Stomach smooth muscle (tissue), 2 donors: ENCODE measurements around the gene ZNF792.
A peak's percentile ranks its signal among the peaks of the same experiment; 100 is the strongest.
"Not testable (repeated sequence)": the region's sequence is repeated elsewhere in the genome, so short reads cannot be mapped to it uniquely, and the experiment has no call there.

Experiments
- H3K27ac ChIP-seq: one replicate; pipeline ENCODE4 v1.7.0; 2013; ENCODE audit warnings: mild to moderate bottlenecking, low read length, inconsistent platforms
- H3K27me3 ChIP-seq, 2 donors: one replicate each; pipeline ENCODE4 v1.7.0; 2013; ENCODE audit warnings: low read length in 2 of 2; ENCODE audit not compliant: insufficient read depth in 2 of 2, control insufficient read depth in 1 of 2
- H3K36me3 ChIP-seq, 2 donors: one replicate each; pipeline ENCODE4 v1.7.0; 2013; ENCODE audit warnings: low read length in 2 of 2; ENCODE audit not compliant: control insufficient read depth in 2 of 2, insufficient read depth in 2 of 2
- H3K4me1 ChIP-seq: one replicate; pipeline ENCODE4 v1.7.0; 2013; ENCODE audit warnings: low read length; ENCODE audit not compliant: control insufficient read depth, insufficient read depth
- H3K4me3 ChIP-seq, 2 donors: one replicate each; pipeline ENCODE4 v1.7.0; 2013; ENCODE audit warnings: low read length in 2 of 2
- H3K9ac ChIP-seq, 2 donors: one replicate each; pipeline ENCODE4 v1.7.0; 2013; ENCODE audit warnings: low read length in 2 of 2, mild to moderate bottlenecking in 1 of 2
- H3K9me3 ChIP-seq, 2 donors: one replicate each; pipeline ENCODE4 v1.7.0; 2013; ENCODE audit warnings: low read length in 2 of 2; ENCODE audit not compliant: control insufficient read depth in 2 of 2
- donor health status: healthy.
- donor health status: Pancreatic carcinoma.

ZNF792 gene

GRCh38 chr19:34943861-34944573 lies 20.0 kb downstream of the ZNF792 start:
- Histone ChIP-seq H3K27me3 (no peaks in the 10 kb centered on the region), H3K9me3 (peaks cover 18 to 22% of the 10 kb centered on the region in 2 donors), H3K4me3 (no peak overlapping the region), H3K4me1 (no peaks in the 10 kb centered on the region), H3K36me3 (peaks cover 11 to 27% of the 10 kb centered on the region in 2 donors), H3K27ac (no peak overlapping the region), H3K9ac (no peak overlapping the region)

GRCh38 chr19:34938886-34939285 lies 25.1 kb downstream of the ZNF792 start:
- peaks cover 5 to 7% of the 10 kb centered on the region in 2 donors for H3K9me3 ChIP-seq
- H3K36me3 ChIP-seq, result peaks cover 17 to 30% of the 10 kb centered on the region in 2 donors
- H3K27me3 ChIP-seq, result no peaks in the 10 kb centered on the region

GRCh38 chr19:34936184-34936583 lies 27.8 kb downstream of the ZNF792 start:
- Histone ChIP-seq H3K4me3 (no peak overlapping the region), H3K36me3 (peaks cover 20 to 28% of the 10 kb centered on the region in 2 donors), H3K27me3 (no peaks in the 10 kb centered on the region), H3K27ac (no peak overlapping the region), H3K9ac (no peak overlapping the region), H3K4me1 (no peaks in the 10 kb centered on the region), H3K9me3 (no peaks in the 10 kb centered on the region)

More at GRCh38 chr19:34938886-34939285, 25.1 kb downstream of the ZNF792 start:
- no peak overlapping the region for H3K4me3 ChIP-seq
- H3K4me1 ChIP-seq, result no peaks in the 10 kb centered on the region
- H3K9ac ChIP-seq, result no peak overlapping the region
- H3K27ac ChIP-seq, result no peak overlapping the region

GRCh38 chr19:34932494-34932893 lies 31.5 kb downstream of the ZNF792 start:
- H3K9me3 ChIP-seq, result no peaks in the 10 kb centered on the region
- peaks cover 5% of the 10 kb centered on the region for H3K4me1 ChIP-seq
- no peak overlapping the region for H3K27ac ChIP-seq
- H3K4me3 ChIP-seq, result no peak overlapping the region
- peaks cover 24 to 32% of the 10 kb centered on the region in 2 donors for H3K36me3 ChIP-seq
- H3K9ac ChIP-seq, result no peak overlapping the region
- no peaks in the 10 kb centered on the region for H3K27me3 ChIP-seq

GRCh38 chr19:34926685-34927375 lies 37.2 kb downstream of the ZNF792 start, which contains the start of gene ZNF30:
Gene ZNF30, plus strand, starts transcription at chr19:34926903. Its CDS starts 3,045 bp downstream, at chr19:34929948.
- peaks cover 5% of the 10 kb centered on the region for H3K4me1 ChIP-seq
- peaks cover 11% of the 10 kb centered on the region in 2 donors for H3K36me3 ChIP-seq
- H3K9ac ChIP-seq, result peak within 1 kb of the TSS; percentile 62 to 65
- H3K9me3 ChIP-seq, result no peaks in the 10 kb centered on the region
- H3K4me3 ChIP-seq, result peak within 1 kb of the TSS; percentile 85 to 87
- H3K27me3 ChIP-seq, result no peaks in the 10 kb centered on the region
- peak within 1 kb of the TSS; percentile 31 for H3K27ac ChIP-seq

GRCh38 chr19:34926361-34926684 lies 37.7 kb downstream of the ZNF792 start:
- Histone ChIP-seq H3K4me3 (peak overlapping the region; percentile 85 to 87), H3K36me3 (peaks cover 5 to 6% of the 10 kb centered on the region in 2 donors), H3K27me3 (no peaks in the 10 kb centered on the region), H3K27ac (peak overlapping the region; percentile 31), H3K9me3 (no peaks in the 10 kb centered on the region), H3K4me1 (peaks cover 5% of the 10 kb centered on the region), H3K9ac (no peak overlapping the region)

- no peaks in the 10 kb centered on the region for H3K9me3 ChIP-seq
- peaks cover 2 to 3% of the 10 kb centered on the region in 2 donors for H3K36me3 ChIP-seq
- no peak overlapping the region for H3K27ac ChIP-seq
- H3K4me3 ChIP-seq, result no peak overlapping the region
- no peak overlapping the region for H3K9ac ChIP-seq
- no peaks in the 10 kb centered on the region for H3K27me3 ChIP-seq
- peaks cover 5% of the 10 kb centered on the region for H3K4me1 ChIP-seq
Observed at GRCh38 chr19:34925278-34925855, 38.7 kb downstream of the ZNF792 start.

GRCh38 chr19:34920090-34920786 lies 43.8 kb downstream of the ZNF792 start:
- H3K4me1 ChIP-seq, H3K9me3 ChIP-seq, H3K27me3 ChIP-seq, H3K36me3 ChIP-seq, H3K27ac ChIP-seq, H3K4me3 ChIP-seq, H3K9ac ChIP-seq: not testable (repeated sequence)

GRCh38 chr19:34918190-34918589 lies 45.8 kb downstream of the ZNF792 start:
- no peak overlapping the region for H3K9ac ChIP-seq
- no peaks in the 10 kb centered on the region for H3K27me3 ChIP-seq
- peaks cover 10 to 13% of the 10 kb centered on the region in 2 donors for H3K9me3 ChIP-seq
- no peaks in the 10 kb centered on the region for H3K4me1 ChIP-seq
- no peaks in the 10 kb centered on the region for H3K36me3 ChIP-seq
- no peak overlapping the region for H3K27ac ChIP-seq
- no peak overlapping the region for H3K4me3 ChIP-seq

GRCh38 chr19:34917144-34917543 lies 46.9 kb downstream of the ZNF792 start:
- H3K4me1 ChIP-seq, H3K36me3 ChIP-seq: not testable (repeated sequence)
- H3K9me3 ChIP-seq, result peaks cover 10 to 13% of the 10 kb centered on the region in 2 donors

More at GRCh38 chr19:34917144-34917543, 46.9 kb downstream of the ZNF792 start:
- not testable (repeated sequence) for H3K4me3 ChIP-seq, H3K9ac ChIP-seq, H3K27me3 ChIP-seq, H3K27ac ChIP-seq
